Mammary epithelial cell (primary cell): ENCODE data around the gene JPH3.

ENCODE experiments used
- EZH2 ChIP-seq: IDR thresholded peaks from 2 replicates; pipeline ENCODE4 v1.6.1; 2012; ENCODE audit warnings: low read length, inconsistent platforms, borderline replicate concordance
- TF ChIP-seq, protein P1 (sequence below), 2 donors: IDR thresholded peaks in 1 of 2; conservative IDR thresholded peaks in 1 of 2; 2 replicates each; pipeline ENCODE4 v1.5.1; 2011 to 2012; ENCODE audit warnings: inconsistent platforms in 2 of 2, low read length in 2 of 2, mild to moderate bottlenecking in 2 of 2, control low read depth in 1 of 2, low read depth in 1 of 2; ENCODE audit not compliant: insufficient read depth in 1 of 2; ENCODE audit errors: extremely low read depth in 1 of 2

DNA sequence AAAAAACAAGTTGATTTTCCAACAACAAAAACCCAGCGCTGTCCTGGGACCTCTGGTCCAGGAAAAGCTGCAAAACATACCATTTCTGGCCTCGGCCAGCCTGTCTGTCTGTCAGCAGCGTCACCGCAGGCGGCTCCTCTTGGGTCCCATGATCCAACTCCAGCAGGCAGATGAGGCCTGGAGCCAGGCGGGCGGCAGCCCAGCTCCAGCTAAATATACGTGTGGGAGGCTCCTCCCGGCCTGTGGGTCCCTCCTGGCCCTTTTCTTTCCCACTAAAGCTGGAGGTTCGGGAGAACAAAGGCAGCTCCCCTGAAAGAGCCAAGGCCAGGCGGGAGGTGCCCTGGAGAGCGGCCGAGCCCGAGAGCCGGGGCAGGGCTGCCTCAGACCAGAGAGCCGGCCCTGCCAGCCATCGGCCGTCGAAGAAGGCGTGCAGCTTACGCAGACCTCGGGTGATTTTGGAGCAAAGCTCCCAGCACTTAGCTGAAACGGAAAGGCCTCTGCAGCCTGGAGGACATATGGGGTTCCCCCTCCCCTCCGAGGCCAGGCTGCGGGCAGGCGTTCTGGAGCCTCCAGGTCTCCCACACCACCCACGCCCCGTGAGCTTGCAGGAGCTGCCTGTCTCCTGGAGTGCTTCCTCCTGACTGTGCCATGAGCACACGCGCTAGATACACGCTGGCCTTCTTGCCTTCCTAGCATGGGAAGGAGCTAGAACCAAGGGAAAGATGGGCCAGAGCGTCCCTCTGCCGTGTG lies 19.9 kb upstream of the JPH3 start:
- TF ChIP-seq, protein P1, sequence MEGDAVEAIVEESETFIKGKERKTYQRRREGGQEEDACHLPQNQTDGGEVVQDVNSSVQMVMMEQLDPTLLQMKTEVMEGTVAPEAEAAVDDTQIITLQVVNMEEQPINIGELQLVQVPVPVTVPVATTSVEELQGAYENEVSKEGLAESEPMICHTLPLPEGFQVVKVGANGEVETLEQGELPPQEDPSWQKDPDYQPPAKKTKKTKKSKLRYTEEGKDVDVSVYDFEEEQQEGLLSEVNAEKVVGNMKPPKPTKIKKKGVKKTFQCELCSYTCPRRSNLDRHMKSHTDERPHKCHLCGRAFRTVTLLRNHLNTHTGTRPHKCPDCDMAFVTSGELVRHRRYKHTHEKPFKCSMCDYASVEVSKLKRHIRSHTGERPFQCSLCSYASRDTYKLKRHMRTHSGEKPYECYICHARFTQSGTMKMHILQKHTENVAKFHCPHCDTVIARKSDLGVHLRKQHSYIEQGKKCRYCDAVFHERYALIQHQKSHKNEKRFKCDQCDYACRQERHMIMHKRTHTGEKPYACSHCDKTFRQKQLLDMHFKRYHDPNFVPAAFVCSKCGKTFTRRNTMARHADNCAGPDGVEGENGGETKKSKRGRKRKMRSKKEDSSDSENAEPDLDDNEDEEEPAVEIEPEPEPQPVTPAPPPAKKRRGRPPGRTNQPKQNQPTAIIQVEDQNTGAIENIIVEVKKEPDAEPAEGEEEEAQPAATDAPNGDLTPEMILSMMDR (conservative IDR thresholded peaks at IDR 0.05 in 1 of 2, IDR thresholded peaks at IDR 0.05 in 1 of 2; ENCODE audit: extremely low read depth in 1 of 2, insufficient read depth in 1 of 2, low read depth in 1 of 2, low read length in 2 of 2): no peak
- no peak for TF ChIP-seq EZH2
